Measurements from ENCODE around the gene RAD18.

Gene RAD18

DNA sequence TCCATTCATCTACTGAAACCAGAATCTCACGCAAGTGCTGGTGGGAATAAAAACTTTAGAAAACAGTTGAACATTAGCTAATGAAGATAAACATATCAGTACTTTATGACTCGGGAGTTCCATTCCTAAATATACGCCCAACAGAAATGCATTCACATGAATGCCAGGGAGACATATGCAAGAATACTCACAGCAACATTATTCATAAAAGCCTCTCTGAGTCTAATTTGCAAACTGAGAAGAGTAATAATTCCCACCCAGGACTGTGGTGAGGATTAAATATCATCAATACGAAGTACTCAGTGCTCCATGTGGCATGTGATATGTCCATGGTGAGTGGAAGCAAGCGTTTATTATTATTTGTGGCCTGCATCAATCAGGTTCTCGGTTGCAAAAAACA is 128.3 kb downstream of the RAD18 start:
- no peak overlapping the region for H3K27ac ChIP-seq (ENCODE audit: extremely low read depth, low read depth, low read length)
- ChIA-PET POLR2A (no interaction called here), CTCF (interaction anchor here (0.7 to 1.4 kb wide), 2 partner anchors 42 to 66 kb away, joined by 3 read pairs; partner anchors contain the start of gene OXTR)
- TF ChIP-seq MZF1 (tag by site-specific recombination; IDR thresholded peaks at IDR 0.05; ENCODE audit: borderline replicate concordance) (no peak), ZNF37A (tag by site-specific recombination; IDR thresholded peaks at IDR 0.05) (no peak)
- no peaks in the 10 kb centered on the region for H3K4me1 ChIP-seq (ENCODE audit: control insufficient read depth, insufficient read depth, low read length)
- peaks cover 0 to 5% of the 10 kb centered on the region in 2 experiments; a peak in 1 of 3 replicates for H3K36me3 ChIP-seq (ENCODE audit: control insufficient read depth in 2 of 2, insufficient read depth in 1 of 2, low read length in 2 of 2)
- H3K9me3 ChIP-seq (ENCODE audit: control insufficient read depth, insufficient read depth, low read depth, low read length): no peaks in the 10 kb centered on the region
- no peak overlapping the region for H3K4me3 ChIP-seq (ENCODE audit: low read depth, low read length)

DNA sequence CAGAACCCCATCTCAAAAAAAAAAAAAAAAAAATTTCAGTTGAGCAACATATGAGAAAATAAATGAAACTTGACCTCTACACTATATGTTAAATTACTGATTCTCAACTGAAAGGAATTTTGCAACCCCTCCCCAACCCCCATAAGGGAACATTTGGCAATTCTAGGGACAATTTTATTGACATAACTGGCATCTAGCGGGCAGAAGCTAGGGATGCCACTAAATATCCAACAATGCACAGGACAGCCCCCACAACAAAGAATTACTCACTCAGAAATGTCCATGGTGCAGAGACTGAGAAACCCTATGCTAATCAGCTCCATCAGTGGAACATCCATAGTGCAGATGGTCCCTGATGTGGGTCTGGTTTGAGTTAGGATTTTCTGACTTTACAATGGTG is 135.6 kb downstream of the RAD18 start:
- ChIA-PET CTCF (no interaction called here), POLR2A (no interaction called here)
- H3K9me3 ChIP-seq (ENCODE audit: control insufficient read depth, insufficient read depth, low read depth, low read length): no peaks in the 10 kb centered on the region
- H3K4me3 ChIP-seq (ENCODE audit: low read depth, low read length): no peak overlapping the region
- TF ChIP-seq ZNF521 (tag by site-specific recombination; IDR thresholded peaks at IDR 0.05): no peak
- TF ChIP-seq ZNF530 (tag by site-specific recombination; IDR thresholded peaks at IDR 0.05; ENCODE audit: low read depth): no peak
- TF ChIP-seq, protein P1, sequence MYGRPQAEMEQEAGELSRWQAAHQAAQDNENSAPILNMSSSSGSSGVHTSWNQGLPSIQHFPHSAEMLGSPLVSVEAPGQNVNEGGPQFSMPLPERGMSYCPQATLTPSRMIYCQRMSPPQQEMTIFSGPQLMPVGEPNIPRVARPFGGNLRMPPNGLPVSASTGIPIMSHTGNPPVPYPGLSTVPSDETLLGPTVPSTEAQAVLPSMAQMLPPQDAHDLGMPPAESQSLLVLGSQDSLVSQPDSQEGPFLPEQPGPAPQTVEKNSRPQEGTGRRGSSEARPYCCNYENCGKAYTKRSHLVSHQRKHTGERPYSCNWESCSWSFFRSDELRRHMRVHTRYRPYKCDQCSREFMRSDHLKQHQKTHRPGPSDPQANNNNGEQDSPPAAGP (tag by site-specific recombination; IDR thresholded peaks at IDR 0.05): no peak
- no peak for TF ChIP-seq ZNF423 (tag by site-specific recombination; IDR thresholded peaks at IDR 0.05)
- TF ChIP-seq ZNF560 (tag by site-specific recombination; IDR thresholded peaks at IDR 0.05; ENCODE audit: borderline replicate concordance): no peak
- TF ChIP-seq, protein P2, sequence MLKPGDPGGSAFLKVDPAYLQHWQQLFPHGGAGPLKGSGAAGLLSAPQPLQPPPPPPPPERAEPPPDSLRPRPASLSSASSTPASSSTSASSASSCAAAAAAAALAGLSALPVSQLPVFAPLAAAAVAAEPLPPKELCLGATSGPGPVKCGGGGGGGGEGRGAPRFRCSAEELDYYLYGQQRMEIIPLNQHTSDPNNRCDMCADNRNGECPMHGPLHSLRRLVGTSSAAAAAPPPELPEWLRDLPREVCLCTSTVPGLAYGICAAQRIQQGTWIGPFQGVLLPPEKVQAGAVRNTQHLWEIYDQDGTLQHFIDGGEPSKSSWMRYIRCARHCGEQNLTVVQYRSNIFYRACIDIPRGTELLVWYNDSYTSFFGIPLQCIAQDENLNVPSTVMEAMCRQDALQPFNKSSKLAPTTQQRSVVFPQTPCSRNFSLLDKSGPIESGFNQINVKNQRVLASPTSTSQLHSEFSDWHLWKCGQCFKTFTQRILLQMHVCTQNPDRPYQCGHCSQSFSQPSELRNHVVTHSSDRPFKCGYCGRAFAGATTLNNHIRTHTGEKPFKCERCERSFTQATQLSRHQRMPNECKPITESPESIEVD (tag by site-specific recombination; IDR thresholded peaks at IDR 0.05): no peak
- TF ChIP-seq, protein P3, sequence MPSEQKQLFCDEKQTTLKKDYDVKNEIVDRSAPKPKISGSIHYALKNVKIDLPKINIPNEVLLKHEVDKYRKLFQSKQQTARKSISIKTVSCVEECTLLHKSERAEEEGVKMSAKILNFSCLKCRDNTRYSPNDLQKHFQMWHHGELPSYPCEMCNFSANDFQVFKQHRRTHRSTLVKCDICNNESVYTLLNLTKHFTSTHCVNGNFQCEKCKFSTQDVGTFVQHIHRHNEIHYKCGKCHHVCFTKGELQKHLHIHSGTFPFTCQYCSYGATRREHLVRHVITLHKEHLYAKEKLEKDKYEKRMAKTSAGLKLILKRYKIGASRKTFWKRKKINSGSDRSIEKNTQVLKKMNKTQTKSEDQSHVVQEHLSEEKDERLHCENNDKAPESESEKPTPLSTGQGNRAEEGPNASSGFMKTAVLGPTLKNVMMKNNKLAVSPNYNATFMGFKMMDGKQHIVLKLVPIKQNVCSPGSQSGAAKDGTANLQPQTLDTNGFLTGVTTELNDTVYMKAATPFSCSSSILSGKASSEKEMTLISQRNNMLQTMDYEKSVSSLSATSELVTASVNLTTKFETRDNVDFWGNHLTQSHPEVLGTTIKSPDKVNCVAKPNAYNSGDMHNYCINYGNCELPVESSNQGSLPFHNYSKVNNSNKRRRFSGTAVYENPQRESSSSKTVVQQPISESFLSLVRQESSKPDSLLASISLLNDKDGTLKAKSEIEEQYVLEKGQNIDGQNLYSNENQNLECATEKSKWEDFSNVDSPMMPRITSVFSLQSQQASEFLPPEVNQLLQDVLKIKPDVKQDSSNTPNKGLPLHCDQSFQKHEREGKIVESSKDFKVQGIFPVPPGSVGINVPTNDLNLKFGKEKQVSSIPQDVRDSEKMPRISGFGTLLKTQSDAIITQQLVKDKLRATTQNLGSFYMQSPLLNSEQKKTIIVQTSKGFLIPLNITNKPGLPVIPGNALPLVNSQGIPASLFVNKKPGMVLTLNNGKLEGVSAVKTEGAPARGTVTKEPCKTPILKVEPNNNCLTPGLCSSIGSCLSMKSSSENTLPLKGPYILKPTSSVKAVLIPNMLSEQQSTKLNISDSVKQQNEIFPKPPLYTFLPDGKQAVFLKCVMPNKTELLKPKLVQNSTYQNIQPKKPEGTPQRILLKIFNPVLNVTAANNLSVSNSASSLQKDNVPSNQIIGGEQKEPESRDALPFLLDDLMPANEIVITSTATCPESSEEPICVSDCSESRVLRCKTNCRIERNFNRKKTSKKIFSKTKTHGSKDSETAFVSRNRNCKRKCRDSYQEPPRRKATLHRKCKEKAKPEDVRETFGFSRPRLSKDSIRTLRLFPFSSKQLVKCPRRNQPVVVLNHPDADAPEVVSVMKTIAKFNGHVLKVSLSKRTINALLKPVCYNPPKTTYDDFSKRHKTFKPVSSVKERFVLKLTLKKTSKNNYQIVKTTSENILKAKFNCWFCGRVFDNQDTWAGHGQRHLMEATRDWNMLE (tag by site-specific recombination; conservative IDR thresholded peaks at IDR 0.05; ENCODE audit: low read depth): no peak
- TF ChIP-seq ZFP37 (tag by site-specific recombination; IDR thresholded peaks at IDR 0.05): no peak
- TF ChIP-seq, protein P4, sequence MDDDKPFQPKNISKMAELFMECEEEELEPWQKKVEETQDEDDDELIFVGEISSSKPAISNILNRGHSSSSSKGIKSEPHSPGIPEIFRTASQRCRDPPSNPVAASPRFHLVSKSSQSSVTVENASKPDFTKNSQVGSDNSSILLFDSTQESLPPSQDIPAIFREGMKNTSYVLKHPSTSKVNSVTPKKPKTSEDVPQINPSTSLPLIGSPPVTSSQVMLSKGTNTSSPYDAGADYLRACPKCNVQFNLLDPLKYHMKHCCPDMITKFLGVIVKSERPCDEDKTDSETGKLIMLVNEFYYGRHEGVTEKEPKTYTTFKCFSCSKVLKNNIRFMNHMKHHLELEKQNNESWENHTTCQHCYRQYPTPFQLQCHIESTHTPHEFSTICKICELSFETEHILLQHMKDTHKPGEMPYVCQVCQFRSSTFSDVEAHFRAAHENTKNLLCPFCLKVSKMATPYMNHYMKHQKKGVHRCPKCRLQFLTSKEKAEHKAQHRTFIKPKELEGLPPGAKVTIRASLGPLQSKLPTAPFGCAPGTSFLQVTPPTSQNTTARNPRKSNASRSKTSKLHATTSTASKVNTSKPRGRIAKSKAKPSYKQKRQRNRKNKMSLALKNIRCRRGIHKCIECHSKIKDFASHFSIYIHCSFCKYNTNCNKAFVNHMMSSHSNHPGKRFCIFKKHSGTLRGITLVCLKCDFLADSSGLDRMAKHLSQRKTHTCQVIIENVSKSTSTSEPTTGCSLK (tag by site-specific recombination; IDR thresholded peaks at IDR 0.05): no peak
- TF ChIP-seq, protein P5, sequence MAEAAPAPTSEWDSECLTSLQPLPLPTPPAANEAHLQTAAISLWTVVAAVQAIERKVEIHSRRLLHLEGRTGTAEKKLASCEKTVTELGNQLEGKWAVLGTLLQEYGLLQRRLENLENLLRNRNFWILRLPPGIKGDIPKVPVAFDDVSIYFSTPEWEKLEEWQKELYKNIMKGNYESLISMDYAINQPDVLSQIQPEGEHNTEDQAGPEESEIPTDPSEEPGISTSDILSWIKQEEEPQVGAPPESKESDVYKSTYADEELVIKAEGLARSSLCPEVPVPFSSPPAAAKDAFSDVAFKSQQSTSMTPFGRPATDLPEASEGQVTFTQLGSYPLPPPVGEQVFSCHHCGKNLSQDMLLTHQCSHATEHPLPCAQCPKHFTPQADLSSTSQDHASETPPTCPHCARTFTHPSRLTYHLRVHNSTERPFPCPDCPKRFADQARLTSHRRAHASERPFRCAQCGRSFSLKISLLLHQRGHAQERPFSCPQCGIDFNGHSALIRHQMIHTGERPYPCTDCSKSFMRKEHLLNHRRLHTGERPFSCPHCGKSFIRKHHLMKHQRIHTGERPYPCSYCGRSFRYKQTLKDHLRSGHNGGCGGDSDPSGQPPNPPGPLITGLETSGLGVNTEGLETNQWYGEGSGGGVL (tag by site-specific recombination; IDR thresholded peaks at IDR 0.05): no peak
- no peak for TF ChIP-seq ZNF629 (tag by site-specific recombination; IDR thresholded peaks at IDR 0.05)
- no peak for TF ChIP-seq ZNF23 (tag by site-specific recombination; IDR thresholded peaks at IDR 0.05; ENCODE audit: borderline replicate concordance)
- TF ChIP-seq YY2 (tag by site-specific recombination; IDR thresholded peaks at IDR 0.05): no peak
- no peak for TF ChIP-seq ZNF37A (tag by site-specific recombination; IDR thresholded peaks at IDR 0.05)
- no peak for TF ChIP-seq ZNF19 (tag by site-specific recombination; IDR thresholded peaks at IDR 0.05; ENCODE audit: low read depth)
- TF ChIP-seq ZNF501 (tag by site-specific recombination; IDR thresholded peaks at IDR 0.05): no peak
- no peak for TF ChIP-seq ZFP3 (tag by site-specific recombination; IDR thresholded peaks at IDR 0.05; ENCODE audit: low read depth)
- TF ChIP-seq ZNF610 (tag by site-specific recombination; IDR thresholded peaks at IDR 0.05; ENCODE audit: borderline replicate concordance): no peak
- TF ChIP-seq, protein P6, sequence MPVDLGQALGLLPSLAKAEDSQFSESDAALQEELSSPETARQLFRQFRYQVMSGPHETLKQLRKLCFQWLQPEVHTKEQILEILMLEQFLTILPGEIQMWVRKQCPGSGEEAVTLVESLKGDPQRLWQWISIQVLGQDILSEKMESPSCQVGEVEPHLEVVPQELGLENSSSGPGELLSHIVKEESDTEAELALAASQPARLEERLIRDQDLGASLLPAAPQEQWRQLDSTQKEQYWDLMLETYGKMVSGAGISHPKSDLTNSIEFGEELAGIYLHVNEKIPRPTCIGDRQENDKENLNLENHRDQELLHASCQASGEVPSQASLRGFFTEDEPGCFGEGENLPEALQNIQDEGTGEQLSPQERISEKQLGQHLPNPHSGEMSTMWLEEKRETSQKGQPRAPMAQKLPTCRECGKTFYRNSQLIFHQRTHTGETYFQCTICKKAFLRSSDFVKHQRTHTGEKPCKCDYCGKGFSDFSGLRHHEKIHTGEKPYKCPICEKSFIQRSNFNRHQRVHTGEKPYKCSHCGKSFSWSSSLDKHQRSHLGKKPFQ (tag by site-specific recombination; IDR thresholded peaks at IDR 0.05): no peak
- TF ChIP-seq KLF10 (tag by site-specific recombination; IDR thresholded peaks at IDR 0.05): no peak
- no peaks in the 10 kb centered on the region for H3K4me1 ChIP-seq (ENCODE audit: control insufficient read depth, insufficient read depth, low read length)
- no peak overlapping the region for H3K27ac ChIP-seq (ENCODE audit: extremely low read depth, low read depth, low read length)
- H3K36me3 ChIP-seq (ENCODE audit: control insufficient read depth in 2 of 2, insufficient read depth in 1 of 2, low read length in 2 of 2): no peaks in the 10 kb centered on the region
